ENCODE data around the gene LINGO1. TPM values are rescaled to one million over a fixed set of nuclear protein-coding genes. Genes with fewer than 3 reads are reported as not detected.
A peak's percentile ranks its signal among the peaks of the same experiment; 100 is the strongest.

Gene LINGO1
- total RNA-seq, 2 experiments from 2014 or later: not detected

- H3K9me3 Mint-ChIP-seq: no peaks in the 10 kb centered on the region
- H3K4me3 Mint-ChIP-seq: no peak overlapping the region
- no peak for DNase-seq
- no peak overlapping the region for H3K27ac Mint-ChIP-seq
- peaks cover 7% of the 10 kb centered on the region for H3K27me3 Mint-ChIP-seq
- POLR2A ChIA-PET: no interaction called here
- no peaks in the 10 kb centered on the region for H3K36me3 Mint-ChIP-seq (ENCODE audit: low read depth)
- CTCF ChIA-PET: no interaction called here
- H3K4me1 Mint-ChIP-seq: no peaks in the 10 kb centered on the region
Observed at GRCh38 chr15:77647961-77648360, 15.2 kb upstream of the LINGO1 start.

- H3K36me3 Mint-ChIP-seq (ENCODE audit: low read depth): no peaks in the 10 kb centered on the region
- POLR2A ChIA-PET: no interaction called here
- peaks cover 7% of the 10 kb centered on the region for H3K27me3 Mint-ChIP-seq
- CTCF ChIA-PET: interaction anchor here (1.1 to 1.2 kb wide), 3 partner anchors 9 to 12 kb away, joined by 3 read pairs; no protein-coding TSS in a partner anchor
- no peaks in the 10 kb centered on the region for H3K9me3 Mint-ChIP-seq
- H3K27ac Mint-ChIP-seq: no peak overlapping the region
- no peak overlapping the region for H3K4me3 Mint-ChIP-seq
- no peak for DNase-seq
- H3K4me1 Mint-ChIP-seq: no peaks in the 10 kb centered on the region
Observed at GRCh38 chr15:77646104-77646694, 13.5 kb upstream of the LINGO1 start.

GRCh38 chr15:77645602-77646001 lies 12.9 kb upstream of the LINGO1 start:
- H3K36me3 Mint-ChIP-seq (ENCODE audit: low read depth): no peaks in the 10 kb centered on the region
- H3K9me3 Mint-ChIP-seq: no peaks in the 10 kb centered on the region
- peaks cover 4% of the 10 kb centered on the region for H3K27me3 Mint-ChIP-seq
- H3K27ac Mint-ChIP-seq: no peak overlapping the region
- H3K4me1 Mint-ChIP-seq: no peaks in the 10 kb centered on the region
- CTCF ChIA-PET: no interaction called here
- POLR2A ChIA-PET: no interaction called here
- no peak for DNase-seq
- H3K4me3 Mint-ChIP-seq: no peak overlapping the region

- CTCF ChIA-PET: interaction anchor here (0.5 kb wide), 1 partner anchor 1597 kb away, joined by 3 read pairs; no protein-coding TSS in a partner anchor
- H3K27ac Mint-ChIP-seq: no peak overlapping the region
- H3K36me3 Mint-ChIP-seq (ENCODE audit: low read depth): no peaks in the 10 kb centered on the region
- no peaks in the 10 kb centered on the region for H3K9me3 Mint-ChIP-seq
- no peaks in the 10 kb centered on the region for H3K4me1 Mint-ChIP-seq
- DNase-seq: no peak
- no peak overlapping the region for H3K4me3 Mint-ChIP-seq
- peaks cover 3% of the 10 kb centered on the region for H3K27me3 Mint-ChIP-seq
- POLR2A ChIA-PET: no interaction called here
Observed at GRCh38 chr15:77644543-77645247, 12.0 kb upstream of the LINGO1 start.

- ChIA-PET CTCF (no interaction called here), POLR2A (no interaction called here)
- no peaks in the 10 kb centered on the region for H3K4me1 Mint-ChIP-seq
- DNase-seq: no peak
- peaks cover 3% of the 10 kb centered on the region for H3K27me3 Mint-ChIP-seq
- H3K9me3 Mint-ChIP-seq: no peaks in the 10 kb centered on the region
- no peak overlapping the region for H3K4me3 Mint-ChIP-seq
- no peak overlapping the region for H3K27ac Mint-ChIP-seq
- H3K36me3 Mint-ChIP-seq (ENCODE audit: low read depth): no peaks in the 10 kb centered on the region
Observed at GRCh38 chr15:77643764-77644163, 11.1 kb upstream of the LINGO1 start.

GRCh38 chr15:77642793-77643430 lies 10.2 kb upstream of the LINGO1 start:
- DNase-seq: no peak
- ChIA-PET POLR2A (no interaction called here), CTCF (no interaction called here)
- peaks cover 3% of the 10 kb centered on the region for H3K27me3 Mint-ChIP-seq
- no peak overlapping the region for H3K4me3 Mint-ChIP-seq
- no peak overlapping the region for H3K27ac Mint-ChIP-seq
- H3K4me1 Mint-ChIP-seq: no peaks in the 10 kb centered on the region
- no peaks in the 10 kb centered on the region for H3K9me3 Mint-ChIP-seq
- H3K36me3 Mint-ChIP-seq (ENCODE audit: low read depth): no peaks in the 10 kb centered on the region

GRCh38 chr15:77641999-77642398 lies 9.3 kb upstream of the LINGO1 start:
- ChIA-PET CTCF (no interaction called here), POLR2A (no interaction called here)
- no peak for DNase-seq

GRCh38 chr15:77640615-77641014 lies 7.9 kb upstream of the LINGO1 start:
- ChIA-PET CTCF (no interaction called here), POLR2A (no interaction called here)
- no peaks in the 10 kb centered on the region for H3K9me3 Mint-ChIP-seq
- H3K36me3 Mint-ChIP-seq (ENCODE audit: low read depth): no peaks in the 10 kb centered on the region
- no peak overlapping the region for H3K27ac Mint-ChIP-seq
- H3K4me1 Mint-ChIP-seq: no peaks in the 10 kb centered on the region
- H3K27me3 Mint-ChIP-seq: peaks cover 10% of the 10 kb centered on the region
- no peak overlapping the region for H3K4me3 Mint-ChIP-seq
- DNase-seq: no peak

More at GRCh38 chr15:77641999-77642398, 9.3 kb upstream of the LINGO1 start:
- no peaks in the 10 kb centered on the region for H3K4me1 Mint-ChIP-seq
- no peak overlapping the region for H3K4me3 Mint-ChIP-seq
- H3K9me3 Mint-ChIP-seq: no peaks in the 10 kb centered on the region
- no peaks in the 10 kb centered on the region for H3K36me3 Mint-ChIP-seq (ENCODE audit: low read depth)
- no peak overlapping the region for H3K27ac Mint-ChIP-seq
- peaks cover 3% of the 10 kb centered on the region for H3K27me3 Mint-ChIP-seq

GRCh38 chr15:77639431-77639830 lies 6.7 kb upstream of the LINGO1 start:
- Mint-ChIP-seq H3K9me3 (no peaks in the 10 kb centered on the region), H3K4me1 (no peaks in the 10 kb centered on the region), H3K4me3 (no peak overlapping the region), H3K36me3 (ENCODE audit: low read depth) (no peaks in the 10 kb centered on the region), H3K27me3 (peaks cover 17% of the 10 kb centered on the region), H3K27ac (no peak overlapping the region)
- ChIA-PET CTCF (interaction anchor here (0.6 kb wide), 1 partner anchor 629 kb away, joined by 3 read pairs; no protein-coding TSS in a partner anchor), POLR2A (no interaction called here)
- DNase-seq: no peak

- Mint-ChIP-seq H3K4me3 (no peak overlapping the region), H3K27me3 (peaks cover 25% of the 10 kb centered on the region), H3K27ac (no peak overlapping the region), H3K9me3 (no peaks in the 10 kb centered on the region), H3K36me3 (ENCODE audit: low read depth) (no peaks in the 10 kb centered on the region), H3K4me1 (peaks cover 7% of the 10 kb centered on the region)
- POLR2A ChIA-PET: no interaction called here
- no peak for DNase-seq
- CTCF ChIA-PET: no interaction called here
Observed at GRCh38 chr15:77637851-77638692, 5.4 kb upstream of the LINGO1 start.

- DNase-seq: no peak
- POLR2A ChIA-PET: no interaction called here
- Mint-ChIP-seq H3K36me3 (ENCODE audit: low read depth) (no peaks in the 10 kb centered on the region), H3K4me1 (peaks cover 7% of the 10 kb centered on the region), H3K9me3 (no peaks in the 10 kb centered on the region), H3K27ac (no peak overlapping the region), H3K4me3 (no peak overlapping the region), H3K27me3 (peaks cover 27% of the 10 kb centered on the region)
- CTCF ChIA-PET: no interaction called here
Observed at GRCh38 chr15:77636209-77636608, 3.5 kb upstream of the LINGO1 start.

GRCh38 chr15:77634266-77634962 lies 1.7 kb upstream of the LINGO1 start:
- DNase-seq: peak; percentile 66
- no peak overlapping the region for H3K4me3 Mint-ChIP-seq
- peaks cover 44% of the 10 kb centered on the region for H3K27me3 Mint-ChIP-seq
- peaks cover 7% of the 10 kb centered on the region for H3K4me1 Mint-ChIP-seq
- CTCF ChIA-PET: interaction anchor here (0.6 to 1.7 kb wide), 10 partner anchors 10 to 1551 kb away, joined by 3 to 6 read pairs (median 4); no protein-coding TSS in a partner anchor
- H3K9me3 Mint-ChIP-seq: no peaks in the 10 kb centered on the region
- no peak overlapping the region for H3K27ac Mint-ChIP-seq
- no peaks in the 10 kb centered on the region for H3K36me3 Mint-ChIP-seq (ENCODE audit: low read depth)
- POLR2A ChIA-PET: no interaction called here
